AG09309 (cell line): Measurements from ENCODE around the gene R3HCC1L.

Experiments used
- DNase-seq: peaks from one replicate; pipeline ENCODE4 v3.0.0-alpha.2; 2010; ENCODE audit warnings: low read depth
- H3K4me3 ChIP-seq: 2 replicates; pipeline ENCODE4 v1.5.1; 2011; ENCODE audit warnings: mild to moderate bottlenecking, low read depth, low read length, moderate library complexity; ENCODE audit not compliant: control insufficient read depth
- TF ChIP-seq, protein P1 (sequence below): IDR thresholded peaks from 2 replicates; pipeline ENCODE4 v1.5.1; 2011; ENCODE audit warnings: mild to moderate bottlenecking, low read depth, low read length, inconsistent platforms; ENCODE audit not compliant: insufficient read depth, control insufficient read depth; ENCODE audit errors: missing control alignments

The R3HCC1L gene

DNA sequence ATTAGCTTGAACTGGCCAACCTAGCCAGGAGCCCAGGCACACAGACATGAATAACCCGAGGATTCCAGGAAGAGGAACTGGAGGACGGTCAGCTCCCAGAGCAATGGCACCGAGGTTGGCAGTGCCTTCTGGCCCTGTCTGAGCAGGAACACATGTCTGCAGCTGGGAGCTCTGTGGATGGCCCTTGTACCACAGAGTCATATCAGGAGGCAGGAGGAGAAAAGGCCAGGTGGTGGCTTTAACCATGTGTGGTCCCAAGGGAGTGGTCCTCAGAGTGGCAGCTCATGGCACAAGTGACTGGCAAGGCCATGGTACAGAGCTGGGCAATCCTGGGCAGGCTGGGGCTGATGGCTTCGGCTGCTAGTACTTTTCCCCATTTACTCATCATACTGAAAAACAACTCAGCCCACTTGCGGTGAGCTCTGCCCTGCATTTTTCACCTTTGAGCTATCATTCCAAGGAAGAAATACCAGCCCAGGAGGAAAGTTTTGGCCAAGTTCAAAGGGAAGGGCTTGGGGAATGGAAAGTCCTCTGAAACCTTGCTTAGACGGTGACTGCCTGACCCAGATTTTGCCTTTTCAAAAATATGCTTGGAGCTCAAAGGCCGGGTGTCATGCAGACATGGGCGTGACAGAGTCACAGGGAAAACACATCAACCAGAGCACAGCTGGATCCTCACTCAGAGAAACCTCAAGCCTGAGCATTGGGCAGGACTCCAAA lies 159.3 kb downstream of the R3HCC1L start:
- no peak for DNase-seq
- TF ChIP-seq, protein P1, sequence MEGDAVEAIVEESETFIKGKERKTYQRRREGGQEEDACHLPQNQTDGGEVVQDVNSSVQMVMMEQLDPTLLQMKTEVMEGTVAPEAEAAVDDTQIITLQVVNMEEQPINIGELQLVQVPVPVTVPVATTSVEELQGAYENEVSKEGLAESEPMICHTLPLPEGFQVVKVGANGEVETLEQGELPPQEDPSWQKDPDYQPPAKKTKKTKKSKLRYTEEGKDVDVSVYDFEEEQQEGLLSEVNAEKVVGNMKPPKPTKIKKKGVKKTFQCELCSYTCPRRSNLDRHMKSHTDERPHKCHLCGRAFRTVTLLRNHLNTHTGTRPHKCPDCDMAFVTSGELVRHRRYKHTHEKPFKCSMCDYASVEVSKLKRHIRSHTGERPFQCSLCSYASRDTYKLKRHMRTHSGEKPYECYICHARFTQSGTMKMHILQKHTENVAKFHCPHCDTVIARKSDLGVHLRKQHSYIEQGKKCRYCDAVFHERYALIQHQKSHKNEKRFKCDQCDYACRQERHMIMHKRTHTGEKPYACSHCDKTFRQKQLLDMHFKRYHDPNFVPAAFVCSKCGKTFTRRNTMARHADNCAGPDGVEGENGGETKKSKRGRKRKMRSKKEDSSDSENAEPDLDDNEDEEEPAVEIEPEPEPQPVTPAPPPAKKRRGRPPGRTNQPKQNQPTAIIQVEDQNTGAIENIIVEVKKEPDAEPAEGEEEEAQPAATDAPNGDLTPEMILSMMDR: no peak
- no peak overlapping the region for H3K4me3 ChIP-seq

DNA sequence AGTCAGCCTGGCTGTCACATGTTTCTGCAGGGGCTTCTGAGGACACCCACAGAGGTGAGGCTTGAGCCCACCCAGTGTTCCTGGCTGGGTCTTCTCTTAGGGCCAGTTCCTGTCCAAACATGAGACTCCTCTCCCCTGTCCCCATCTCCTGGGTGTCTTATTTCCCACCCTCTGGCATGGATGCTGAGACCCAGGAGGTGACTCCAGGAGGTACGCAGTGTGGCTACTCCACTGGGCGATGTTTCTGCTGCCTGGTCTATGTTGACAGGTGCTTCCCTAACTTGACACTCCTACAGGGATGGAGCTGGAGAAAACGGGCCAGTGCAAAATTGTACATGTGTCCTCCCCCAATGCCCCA lies 159.8 kb downstream of the R3HCC1L start:
- H3K4me3 ChIP-seq: no peak overlapping the region
- no peak for DNase-seq
- TF ChIP-seq, protein P1: no peak
